ENCODE data around the gene PDE4D. TPM values are rescaled to one million over a fixed set of nuclear protein-coding genes. Genes with fewer than 3 reads are reported as not detected.

Gene PDE4D
- total RNA-seq, 1 experiment from 2014 or later, result 2.4 TPM

- ATAC-seq, result no peak
- Histone ChIP-seq H3K27me3 (ENCODE audit: control insufficient read depth, insufficient read depth, low read length) (peaks cover 5% of the 10 kb centered on the region; the same call in 1 of the 2 replicates), H3K9me3 (ENCODE audit: control insufficient read depth, insufficient read depth, low read depth, low read length) (no peaks in the 10 kb centered on the region), H3K4me1 (ENCODE audit: control insufficient read depth, insufficient read depth, low read length) (no peaks in the 10 kb centered on the region), H3K4me3 (ENCODE audit: low read depth in 2 of 2, low read length in 2 of 2) (no peak overlapping the region), H3K27ac (ENCODE audit: low read length) (no peak overlapping the region), H3K36me3 (ENCODE audit: control insufficient read depth, insufficient read depth, low read length) (no peaks in the 10 kb centered on the region)
- intact Hi-C loops (cut with micrococcal nuclease; ENCODE audit: unreplicated experiment), result no loop called here
- in situ Hi-C loops (cut with HindIII; ENCODE audit: low pct_unique_long_range_greater_than_20kb, low sequenced_read_pairs), result no loop called here
- DNase-seq (ENCODE audit: low read depth, low spot score), result no peak
- BruUV-seq (replicated peaks), result no TSS peak
- ChIA-PET CTCF (no interaction called here), POLR2A (no interaction called here)
- no peak for TF ChIP-seq REST (IDR thresholded peaks at IDR 0.05; ENCODE audit: insufficient read depth in 1 of 2, low read depth in 2 of 2, low read length in 1 of 2)
- TF ChIP-seq TCF7L2 (IDR thresholded peaks at IDR 0.05; ENCODE audit: low read depth, low read length), result no peak
These were observed 893.3 kb downstream of the PDE4D start for GRCh38 chr5:59000211-59000610.

GRCh38 chr5:58999804-59000203 lies 893.7 kb downstream of the PDE4D start:
- H3K27ac ChIP-seq (ENCODE audit: low read length), result no peak overlapping the region
- no peaks in the 10 kb centered on the region for H3K9me3 ChIP-seq (ENCODE audit: control insufficient read depth, insufficient read depth, low read depth, low read length)
- TF ChIP-seq REST (IDR thresholded peaks at IDR 0.05; ENCODE audit: insufficient read depth in 1 of 2, low read depth in 2 of 2, low read length in 1 of 2) (no peak), POLR2AphosphoS5 (IDR thresholded peaks at IDR 0.05; ENCODE audit: low read depth, low read length) (no peak), TCF7L2 (IDR thresholded peaks at IDR 0.05; ENCODE audit: low read depth, low read length) (no peak), CTCF (IDR thresholded peaks at IDR 0.05) (no peak), SIN3A (IDR thresholded peaks at IDR 0.05; ENCODE audit: borderline replicate concordance, insufficient read depth, low read depth, low read length) (no peak)
- no TSS peak for BruUV-seq (replicated peaks)
- ChIA-PET POLR2A (no interaction called here), CTCF (no interaction called here)
- in situ Hi-C loops (cut with HindIII; ENCODE audit: low pct_unique_long_range_greater_than_20kb, low sequenced_read_pairs) (no loop called here), intact Hi-C loops (cut with micrococcal nuclease; ENCODE audit: unreplicated experiment) (no loop called here)
- no peak overlapping the region for H3K4me3 ChIP-seq (ENCODE audit: low read depth in 2 of 2, low read length in 2 of 2)
- no peak for ATAC-seq
- H3K27me3 ChIP-seq (ENCODE audit: control insufficient read depth, insufficient read depth, low read length), result peaks cover 5% of the 10 kb centered on the region; the same call in 1 of the 2 replicates
- no peaks in the 10 kb centered on the region for H3K4me1 ChIP-seq (ENCODE audit: control insufficient read depth, insufficient read depth, low read length)
- H3K36me3 ChIP-seq (ENCODE audit: control insufficient read depth, insufficient read depth, low read length), result no peaks in the 10 kb centered on the region
- DNase-seq (ENCODE audit: low read depth, low spot score), result no peak
